Posterior vena cava (tissue), 2 donors: ENCODE data around the gene BHMT. TPM values are rescaled to one million over a fixed set of nuclear protein-coding genes. Genes with fewer than 3 reads are reported as not detected.
A peak's percentile ranks its signal among the peaks of the same experiment; 100 is the strongest.

Experiments
- DNase-seq: peaks from one replicate; pipeline ENCODE4 v3.0.0-alpha.2; 2020; ENCODE audit warnings: low spot score
- intact Hi-C, 2 donors: fragments of 100-400 bp; cut with DNase I; formaldehyde crosslinking; loops; one replicate each; pipeline versions ENCODE4 v1.14.1 to v1.14.2; 2022 to 2023
- long read RNA-seq, 2 donors: library from polyadenylated mRNA; unstranded; transcript quantifications; one replicate each; pipeline ENCODE4 v2.0.0, GENCODE V29; 2020 to 2021
- total RNA-seq, 2 donors: library from RNA; stranded (reverse); fragmentation: NEBNext Ultra II Directional; extraction: Animal tissue kit (Norgen Biotek cat#: 25700); gene quantifications; one replicate each; pipeline ENCODE4 v1.2.1, GENCODE V29; 2021
- donor health status: DM: yes; HTN: yes; CAD: no.
- donor health status: DM: yes; HTN: yes; CAD: no.

The BHMT gene
- under 1 TPM; 0.28 to 0.62 TPM for total RNA-seq
- long read RNA-seq, donor 1, result 0 reads
- long read RNA-seq, donor 2, result 0 reads

- DNase-seq, result no peak
- intact Hi-C loops, result no loop called here
Measured at GRCh38 chr5:79111387-79111959, at the start of gene BHMT. Gene BHMT, plus strand, starts transcription at chr5:79111809. Its CDS starts 77 bp downstream, at chr5:79111886.

DNA sequence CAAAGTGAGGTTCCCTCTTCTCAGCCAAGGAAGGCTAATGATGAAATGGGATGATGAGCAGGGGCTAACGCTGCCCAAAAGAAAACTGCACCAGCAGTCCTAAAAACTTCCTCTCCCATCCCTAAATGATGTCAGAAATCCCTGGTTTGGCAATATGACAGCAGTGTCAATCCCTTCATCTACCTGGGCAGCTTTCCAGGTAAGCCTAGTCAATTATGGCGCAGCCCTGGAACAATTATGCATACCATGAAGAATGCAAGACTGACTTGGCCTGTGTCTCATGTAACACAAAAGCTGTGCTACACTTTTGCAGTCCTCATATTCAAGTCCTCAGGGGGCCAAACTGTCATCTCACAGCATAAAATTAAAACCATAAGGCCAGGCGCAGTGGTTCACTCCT lies 49.2 kb upstream of the BHMT start:
- intact Hi-C loops, result no loop called here
- DNase-seq, result no peak

DNA sequence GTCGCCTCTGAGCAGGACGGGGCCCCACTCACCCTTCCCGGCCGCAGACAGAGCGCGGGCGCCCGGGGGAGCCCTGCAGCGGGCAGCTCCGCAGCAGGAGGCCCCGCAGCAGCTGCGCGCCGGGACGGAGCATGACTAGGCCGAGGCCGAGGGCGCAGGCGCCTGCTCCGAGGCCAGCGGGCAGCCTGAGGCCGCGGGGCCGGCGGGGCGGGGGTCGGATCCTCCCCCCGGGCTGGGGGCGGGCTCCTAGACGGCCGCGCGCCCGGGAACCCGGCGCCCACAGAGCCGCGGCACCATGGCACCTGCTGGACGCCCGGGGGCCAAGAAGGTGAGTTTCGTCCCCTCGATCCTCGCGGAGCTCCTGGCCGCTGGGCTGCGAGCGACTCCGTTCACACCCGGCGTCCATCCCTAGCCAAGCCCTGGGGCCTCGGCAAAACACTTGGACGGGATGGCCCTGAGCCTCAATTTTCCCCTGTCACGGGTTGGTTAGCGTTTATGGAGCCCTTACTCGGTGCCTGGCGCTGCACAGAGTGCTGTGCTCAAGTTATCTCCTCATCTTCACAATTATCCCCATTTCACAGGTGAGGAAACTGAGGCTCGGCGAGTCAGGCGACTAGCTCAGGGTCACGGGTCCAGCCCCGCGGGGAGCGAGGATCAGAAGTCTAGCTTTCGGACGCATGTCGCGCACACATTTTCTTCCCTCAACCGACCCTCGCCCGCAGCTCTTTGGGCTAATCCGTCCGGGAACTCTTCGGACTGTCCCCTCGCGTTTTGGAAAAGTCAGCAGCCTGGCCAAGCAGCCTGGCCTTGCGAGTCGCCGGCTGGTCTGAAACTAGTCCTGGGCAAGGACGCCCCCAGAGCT lies 41.9 kb upstream of the BHMT start, which contains the start of the genes BHMT2 and DMGDH:
Gene BHMT2 (plus strand): TSS at position 280 of the 862 bp plus-strand sequence. CDS start 16 bp downstream, at position 296.
Gene DMGDH (minus strand): TSS at position 187 of the 862 bp plus-strand sequence. CDS start 54 bp downstream, at position 133.
- peak; percentile 82 for DNase-seq
- intact Hi-C loops, result no loop called here

DNA sequence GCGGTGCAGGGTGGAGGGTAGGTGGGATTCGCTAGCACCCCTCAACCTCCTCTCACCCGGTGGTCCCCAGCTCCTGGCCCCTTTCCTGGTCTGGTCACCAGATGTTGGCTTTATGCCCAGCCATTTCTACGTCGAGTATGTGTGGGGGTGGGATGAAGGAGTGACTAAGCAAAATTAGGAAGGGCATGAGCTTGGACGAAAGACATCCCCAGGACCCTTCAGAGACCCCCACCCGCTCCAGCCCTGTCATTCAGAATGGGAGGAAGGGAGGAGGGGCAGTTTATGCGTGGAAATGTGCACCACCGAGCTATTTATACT lies 41.3 kb upstream of the BHMT start:
- intact Hi-C loops, result no loop called here
- no peak for DNase-seq

DNA sequence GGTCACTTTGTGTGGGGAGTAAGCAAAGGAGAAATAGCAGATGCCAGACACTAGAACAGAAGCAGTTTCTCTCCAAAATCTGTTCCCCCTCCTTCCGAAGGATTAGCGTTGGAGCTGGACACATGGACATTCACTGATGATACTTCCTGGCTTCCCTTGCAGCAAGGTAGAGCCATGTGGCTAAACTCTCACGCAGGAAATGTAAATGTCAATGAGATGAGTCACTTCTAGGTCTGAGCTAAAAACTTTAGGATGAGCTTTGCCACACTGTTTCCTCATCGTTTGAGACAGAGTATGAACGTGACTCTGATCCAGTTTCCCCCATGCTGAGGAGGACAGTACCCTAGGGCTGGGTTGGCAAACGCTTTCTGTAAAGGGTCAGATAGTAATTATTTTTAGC lies 37.0 kb upstream of the BHMT start:
- intact Hi-C loops, result no loop called here
- DNase-seq, result no peak

- intact Hi-C loops, result no loop called here
- no peak for DNase-seq
Measured at GRCh38 chr5:79075646-79076426, 35.8 kb upstream of the BHMT start.

- DNase-seq, result no peak
- intact Hi-C loops, result no loop called here
Measured at GRCh38 chr5:79076819-79077218, 34.8 kb upstream of the BHMT start.

DNA sequence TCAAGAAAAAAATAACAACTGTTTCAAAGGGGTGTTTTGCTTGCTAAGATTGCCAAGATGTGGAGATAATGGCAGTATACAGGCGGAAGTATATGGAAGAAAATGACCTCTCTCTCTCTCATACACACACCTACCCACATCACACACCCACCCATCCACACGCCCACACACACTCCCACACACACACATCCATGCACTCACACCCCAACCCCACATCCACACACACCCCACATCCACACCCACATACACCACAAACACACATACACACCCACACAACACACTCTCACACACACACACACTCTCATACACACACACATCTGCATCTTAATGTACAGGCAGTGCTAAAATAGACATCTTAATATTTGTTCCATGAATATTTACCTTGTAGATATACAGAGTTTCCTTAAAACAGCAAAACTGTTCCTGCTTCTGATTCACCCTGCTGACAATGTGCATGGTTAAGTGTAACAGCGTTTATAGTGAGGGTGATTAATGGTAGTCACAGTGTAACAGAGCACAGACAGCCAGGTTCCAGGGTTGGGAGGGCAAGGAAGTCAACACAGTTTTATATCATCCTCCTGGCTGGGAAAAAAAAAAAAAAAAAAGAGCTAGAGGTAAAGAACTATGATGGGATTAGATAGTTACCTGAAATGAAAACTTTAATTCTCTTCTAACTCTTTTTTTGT lies 33.8 kb upstream of the BHMT start:
- intact Hi-C loops, result no loop called here
- no peak for DNase-seq

- DNase-seq, result no peak
- intact Hi-C loops, result no loop called here
Measured at GRCh38 chr5:79080804-79081203, 30.8 kb upstream of the BHMT start.

DNA sequence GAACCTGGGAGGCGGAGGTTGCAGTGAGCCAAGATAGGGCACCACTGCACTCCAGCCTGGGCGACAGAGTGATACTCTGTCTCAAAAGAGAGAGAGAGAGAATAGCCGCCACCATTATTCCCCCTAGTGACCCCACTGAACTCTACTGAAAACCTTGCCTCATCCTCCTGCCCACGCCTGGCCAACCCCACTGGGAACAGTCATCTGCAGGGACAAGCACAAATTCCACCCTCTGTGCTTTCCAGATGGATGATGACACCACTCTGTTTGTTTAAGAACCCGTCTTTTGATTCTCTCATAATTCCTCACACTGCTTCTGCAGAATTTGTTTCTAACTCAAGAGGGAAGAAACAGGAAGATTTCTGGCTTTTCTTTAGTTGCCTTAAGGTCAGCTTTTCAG lies 29.8 kb upstream of the BHMT start:
- intact Hi-C loops, result no loop called here
- no peak for DNase-seq

DNA sequence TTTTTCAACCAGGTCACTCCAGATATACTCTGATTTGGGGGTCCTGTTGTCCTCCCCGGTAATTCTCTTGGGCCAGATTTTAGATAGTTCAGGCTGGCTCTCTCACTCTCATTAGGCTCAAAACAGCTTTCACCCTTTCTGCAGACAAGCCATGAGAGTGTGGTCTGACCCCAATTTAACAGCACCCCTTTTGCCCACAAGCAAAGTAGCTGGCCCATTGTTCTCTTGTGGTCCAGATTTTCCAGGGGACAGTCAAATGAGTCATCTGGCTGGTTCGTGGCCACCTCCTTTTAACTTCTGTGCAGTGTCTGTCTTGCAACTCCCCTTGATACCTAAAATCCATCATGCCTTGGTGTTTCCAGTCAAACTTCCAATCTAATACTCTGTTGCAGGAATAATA lies 25.5 kb upstream of the BHMT start:
- DNase-seq, result no peak
- intact Hi-C loops, result no loop called here

- intact Hi-C loops, result no loop called here
- DNase-seq, result no peak
Measured at GRCh38 chr5:79088507-79088906, 23.1 kb upstream of the BHMT start.

DNA sequence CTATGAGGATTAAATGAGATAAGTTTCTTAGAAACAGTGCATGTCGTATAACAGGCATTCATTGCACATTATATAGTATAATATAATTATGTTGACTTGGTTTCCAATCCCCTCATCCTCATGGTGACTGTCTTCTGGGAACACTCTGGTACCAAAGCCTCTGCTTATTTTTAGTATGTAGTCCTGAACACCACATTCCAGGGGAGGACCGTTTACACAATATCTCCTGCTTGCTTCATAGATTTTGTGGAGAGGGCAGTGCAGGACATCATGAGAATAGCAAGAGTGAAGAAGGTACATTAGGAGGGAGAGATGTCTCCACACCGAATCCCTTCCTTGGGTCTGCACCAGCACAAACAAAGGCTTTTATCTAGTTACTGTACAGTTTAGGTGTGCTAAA lies 20.5 kb upstream of the BHMT start:
- intact Hi-C loops, result no loop called here
- no peak for DNase-seq

DNA sequence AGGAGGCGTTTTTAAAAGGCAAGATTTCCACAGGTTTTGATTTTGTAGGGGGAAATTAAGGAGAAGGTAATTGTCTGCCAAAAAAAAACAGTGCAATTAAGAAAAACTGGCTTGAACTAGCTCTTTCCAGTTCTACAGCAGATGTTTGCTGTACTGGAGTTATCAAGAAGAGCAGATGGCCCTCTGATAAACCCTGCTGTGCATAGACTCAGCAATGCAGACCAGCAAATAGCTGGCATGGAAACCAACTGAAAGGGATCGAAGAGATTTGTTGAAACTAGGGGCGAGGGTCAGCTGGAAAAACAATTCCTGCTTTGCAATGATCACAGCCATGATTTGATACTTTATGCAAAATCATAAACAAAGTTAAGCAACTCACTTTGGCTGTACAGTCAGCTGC lies 17.8 kb upstream of the BHMT start:
- intact Hi-C loops, result no loop called here
- DNase-seq, result no peak

DNA sequence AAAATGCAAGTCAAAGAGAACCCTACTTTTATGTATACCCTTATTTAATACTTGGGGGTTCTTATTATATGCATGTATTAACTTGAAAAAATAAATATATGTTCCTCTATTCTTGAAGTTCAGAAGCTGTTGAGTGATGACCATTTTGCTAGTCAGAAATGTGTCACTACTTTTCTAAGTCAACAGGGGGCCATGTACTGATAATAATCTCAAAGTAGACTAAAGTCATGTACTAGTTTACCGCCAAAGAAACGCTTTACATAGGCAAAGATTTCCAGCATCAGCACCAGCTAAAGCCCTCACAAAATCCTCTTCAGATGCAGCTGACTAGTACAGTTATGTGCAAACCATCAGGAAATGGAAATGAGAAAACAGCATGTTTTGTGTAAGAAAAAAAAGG lies 5.7 kb upstream of the BHMT start:
- intact Hi-C loops, result no loop called here
- no peak for DNase-seq

DNA sequence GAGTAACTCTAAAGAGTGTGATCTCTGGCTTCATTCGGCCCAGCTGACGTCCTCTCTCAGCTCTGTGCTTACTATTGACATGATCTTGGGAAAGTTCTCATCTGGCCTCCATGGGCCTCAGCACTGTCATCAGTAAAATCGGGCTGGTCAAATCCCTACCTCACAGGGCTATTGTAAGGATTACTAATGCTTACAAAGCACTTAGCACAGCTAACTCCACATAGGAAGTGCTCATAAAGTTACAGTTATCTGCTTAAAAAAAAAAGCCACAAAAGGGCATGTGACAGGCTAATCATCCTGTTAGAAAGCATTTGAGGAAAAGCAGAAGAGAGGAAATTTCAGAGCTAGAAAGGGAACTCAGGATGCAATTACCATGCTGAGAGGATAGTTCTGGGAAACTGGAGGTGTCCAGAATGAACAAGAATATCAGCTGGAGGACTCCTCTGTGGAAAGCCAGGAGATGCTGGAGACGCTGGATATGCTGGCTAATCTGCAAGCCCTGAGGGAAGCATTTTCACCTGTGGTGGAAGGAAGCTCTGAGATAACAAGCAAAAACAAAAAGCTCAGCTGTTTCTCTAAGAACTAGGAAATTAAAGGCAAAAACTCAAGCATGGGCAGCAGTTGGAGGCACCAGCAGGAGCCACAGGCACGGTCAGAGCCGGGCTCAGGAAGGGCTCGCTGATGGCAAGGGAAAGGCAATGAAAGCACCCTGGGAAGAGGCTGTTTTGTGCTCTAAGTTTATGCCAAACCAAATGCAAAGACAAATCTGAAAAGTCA lies 4.4 kb upstream of the BHMT start:
- DNase-seq, result no peak
- intact Hi-C loops, result no loop called here

- intact Hi-C loops, result no loop called here
- DNase-seq, result no peak
Measured at GRCh38 chr5:79108086-79108485, 3.5 kb upstream of the BHMT start.

DNA sequence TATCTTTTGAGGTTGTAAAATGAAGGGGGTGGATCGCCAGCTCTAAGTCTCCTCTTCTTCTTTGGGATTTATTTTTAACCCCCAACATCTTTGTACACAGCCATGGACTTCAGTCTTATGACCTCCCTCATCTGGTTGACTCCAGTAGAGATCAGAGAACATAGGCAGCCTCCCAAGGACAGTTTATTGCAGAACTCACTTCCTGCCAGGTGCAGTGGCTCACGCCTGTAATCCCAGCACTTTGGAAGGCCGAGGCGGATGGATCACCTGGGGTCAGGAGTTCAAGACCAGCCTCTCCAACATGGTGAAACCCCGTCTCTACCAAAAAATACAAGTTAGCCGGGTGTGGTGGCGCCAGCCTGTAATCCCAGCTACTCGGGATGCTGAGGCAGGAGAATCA lies 2.8 kb upstream of the BHMT start:
- DNase-seq, result no peak
- intact Hi-C loops, result no loop called here
